Measurements from ENCODE around the gene PDE2A.

Gene PDE2A

DNA sequence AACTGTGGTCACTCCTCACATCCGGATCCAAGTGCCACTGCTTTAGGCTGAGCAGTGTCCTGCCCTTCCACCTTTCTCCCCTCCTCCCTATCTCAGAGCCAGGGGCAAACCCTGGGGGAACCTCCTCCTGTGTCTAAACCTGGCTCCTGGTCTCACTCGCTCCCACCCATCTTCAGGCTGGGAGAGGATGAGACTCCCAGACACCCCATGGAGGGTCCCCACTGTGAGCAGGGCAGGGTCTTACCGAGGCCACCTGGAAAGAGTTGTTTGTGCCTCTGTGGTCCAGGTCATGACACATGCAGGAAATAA is 93.6 kb downstream of the PDE2A start:
- H3K4me3 ChIP-seq (replicated peaks; ENCODE audit: low read depth, low read length) = no peak overlapping the region
- DNase-seq (ENCODE audit: extremely low read depth, insufficient read length) = no peak
- peaks cover 2% of the 10 kb centered on the region for H3K27me3 ChIP-seq (replicated peaks; ENCODE audit: control insufficient read depth, insufficient read depth, low read length)
- no peaks in the 10 kb centered on the region for H3K36me3 ChIP-seq (ENCODE audit: control insufficient read depth, insufficient read depth, low read length)
- TF ChIP-seq, protein P1, sequence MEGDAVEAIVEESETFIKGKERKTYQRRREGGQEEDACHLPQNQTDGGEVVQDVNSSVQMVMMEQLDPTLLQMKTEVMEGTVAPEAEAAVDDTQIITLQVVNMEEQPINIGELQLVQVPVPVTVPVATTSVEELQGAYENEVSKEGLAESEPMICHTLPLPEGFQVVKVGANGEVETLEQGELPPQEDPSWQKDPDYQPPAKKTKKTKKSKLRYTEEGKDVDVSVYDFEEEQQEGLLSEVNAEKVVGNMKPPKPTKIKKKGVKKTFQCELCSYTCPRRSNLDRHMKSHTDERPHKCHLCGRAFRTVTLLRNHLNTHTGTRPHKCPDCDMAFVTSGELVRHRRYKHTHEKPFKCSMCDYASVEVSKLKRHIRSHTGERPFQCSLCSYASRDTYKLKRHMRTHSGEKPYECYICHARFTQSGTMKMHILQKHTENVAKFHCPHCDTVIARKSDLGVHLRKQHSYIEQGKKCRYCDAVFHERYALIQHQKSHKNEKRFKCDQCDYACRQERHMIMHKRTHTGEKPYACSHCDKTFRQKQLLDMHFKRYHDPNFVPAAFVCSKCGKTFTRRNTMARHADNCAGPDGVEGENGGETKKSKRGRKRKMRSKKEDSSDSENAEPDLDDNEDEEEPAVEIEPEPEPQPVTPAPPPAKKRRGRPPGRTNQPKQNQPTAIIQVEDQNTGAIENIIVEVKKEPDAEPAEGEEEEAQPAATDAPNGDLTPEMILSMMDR (IDR thresholded peaks at IDR 0.05; ENCODE audit: insufficient read depth, low read length, poor library complexity, severe bottlenecking) = no peak

DNA sequence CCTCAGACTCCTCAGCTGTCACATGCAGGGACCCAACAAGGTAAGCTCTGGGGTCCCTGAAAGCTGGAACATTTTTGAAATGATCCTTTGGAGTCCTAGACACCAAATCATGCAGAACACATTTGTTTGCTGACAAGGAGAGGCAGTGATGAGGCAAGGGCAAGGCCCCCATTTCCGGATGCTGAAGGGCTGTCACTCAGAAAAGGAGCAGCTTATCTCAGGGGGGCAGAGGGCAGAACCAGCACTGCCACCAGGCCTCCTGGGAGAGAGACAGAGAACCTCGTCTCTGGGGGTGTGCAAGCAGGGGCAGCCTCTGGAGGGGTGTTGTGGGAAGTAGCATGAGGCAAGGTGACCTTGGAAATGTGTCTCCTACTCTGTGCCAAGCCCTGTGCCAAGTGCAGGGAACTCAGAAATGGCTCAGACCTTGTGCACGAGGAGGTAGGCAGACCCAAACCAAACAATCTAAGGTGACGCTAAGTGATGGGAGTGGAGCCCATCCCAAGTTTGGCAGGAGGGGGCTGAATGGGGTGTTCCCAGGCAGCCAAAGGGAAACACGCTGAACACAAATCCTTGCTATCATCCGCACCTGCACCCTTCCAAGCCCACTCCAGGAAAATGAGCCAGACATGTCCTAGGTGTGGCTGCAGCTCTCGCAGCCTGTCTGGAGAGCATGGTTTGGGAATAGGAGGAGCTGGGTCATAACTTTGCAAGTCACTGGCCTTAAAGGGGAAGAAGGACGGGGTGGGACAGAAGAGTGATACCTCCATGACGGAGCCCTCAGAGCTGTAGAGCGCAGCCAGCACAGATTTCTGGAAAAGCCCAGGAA is 94.2 kb downstream of the PDE2A start:
- Histone ChIP-seq H3K4me3 (replicated peaks; ENCODE audit: low read depth, low read length) (no peak overlapping the region), H3K36me3 (ENCODE audit: control insufficient read depth, insufficient read depth, low read length) (no peaks in the 10 kb centered on the region), H3K27me3 (replicated peaks; ENCODE audit: control insufficient read depth, insufficient read depth, low read length) (peaks cover 3% of the 10 kb centered on the region)
- TF ChIP-seq, protein P1 (IDR thresholded peaks at IDR 0.05; ENCODE audit: insufficient read depth, low read length, poor library complexity, severe bottlenecking) = no peak
- no peak for DNase-seq (ENCODE audit: extremely low read depth, insufficient read length)

DNA sequence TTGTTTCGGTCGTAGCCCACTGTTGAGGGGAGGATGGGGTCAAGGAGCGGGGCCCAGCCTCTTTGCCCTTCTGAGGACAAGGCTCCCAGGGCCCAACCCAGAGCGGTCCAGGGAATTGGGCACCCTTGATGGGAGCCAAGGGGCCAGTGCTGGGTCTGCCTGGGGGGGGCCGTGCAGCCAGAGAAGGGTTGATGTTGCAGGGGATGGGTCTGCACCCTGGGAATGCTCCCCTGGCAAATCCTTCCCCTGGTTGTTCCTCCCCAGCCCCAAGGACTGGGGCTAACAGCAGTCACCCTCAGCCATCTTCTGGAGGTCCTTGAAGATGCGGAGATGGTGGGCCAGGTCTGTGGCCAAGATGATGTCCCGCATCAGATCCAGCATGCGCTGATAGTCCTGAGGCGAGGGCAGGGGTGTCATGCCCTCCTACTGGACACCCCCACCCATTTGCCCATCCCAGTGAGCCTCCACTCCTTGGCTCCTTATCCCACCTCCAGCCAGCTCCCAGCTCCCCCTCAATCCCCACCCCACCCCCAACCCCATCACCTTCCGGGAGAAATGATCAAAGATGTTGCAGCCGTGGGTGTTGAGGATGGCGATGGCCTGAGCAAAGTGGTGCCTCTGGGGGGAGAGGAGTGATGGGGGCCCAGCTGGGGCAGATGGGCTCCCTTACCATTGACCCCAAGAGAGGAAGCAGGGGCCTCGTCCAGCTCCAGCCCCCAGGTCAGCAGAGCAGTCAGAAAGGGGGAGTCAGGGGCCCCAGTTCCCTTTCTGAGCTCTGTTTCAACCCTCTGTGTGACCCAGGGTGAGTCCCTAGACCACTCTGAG is 95.0 kb downstream of the PDE2A start:
- no peak for DNase-seq (ENCODE audit: extremely low read depth, insufficient read length)
- TF ChIP-seq, protein P1 (IDR thresholded peaks at IDR 0.05; ENCODE audit: insufficient read depth, low read length, poor library complexity, severe bottlenecking) = no peak
- H3K4me3 ChIP-seq (replicated peaks; ENCODE audit: low read depth, low read length) = no peak overlapping the region
- H3K36me3 ChIP-seq (ENCODE audit: control insufficient read depth, insufficient read depth, low read length) = no peaks in the 10 kb centered on the region
- peaks cover 1% of the 10 kb centered on the region; the same call in 1 of the 2 replicates for H3K27me3 ChIP-seq (replicated peaks; ENCODE audit: control insufficient read depth, insufficient read depth, low read length)

DNA sequence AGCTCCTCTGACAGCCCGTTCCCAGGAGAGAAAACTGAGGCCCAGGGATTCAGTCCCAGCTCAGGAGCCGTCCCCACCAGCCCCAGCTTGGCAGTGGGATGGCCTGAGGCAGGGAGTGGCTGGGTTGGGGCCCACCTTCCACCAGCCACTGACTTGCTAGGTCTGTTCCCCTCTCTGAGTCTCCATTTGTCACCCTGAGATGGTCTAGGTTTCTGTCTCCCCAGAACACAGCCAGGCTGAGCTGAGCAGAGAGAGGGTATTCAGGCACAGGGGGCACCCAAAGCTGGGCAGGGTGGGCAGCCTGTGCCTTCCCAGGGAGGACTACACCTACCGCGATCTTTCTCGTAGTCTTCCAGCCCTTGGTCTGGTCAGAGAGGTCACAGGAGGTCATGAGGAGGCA is 95.7 kb downstream of the PDE2A start:
- TF ChIP-seq, protein P1 (IDR thresholded peaks at IDR 0.05; ENCODE audit: insufficient read depth, low read length, poor library complexity, severe bottlenecking) = no peak
- H3K36me3 ChIP-seq (ENCODE audit: control insufficient read depth, insufficient read depth, low read length) = no peaks in the 10 kb centered on the region
- peaks cover 1% of the 10 kb centered on the region; the same call in 1 of the 2 replicates for H3K27me3 ChIP-seq (replicated peaks; ENCODE audit: control insufficient read depth, insufficient read depth, low read length)
- H3K4me3 ChIP-seq (replicated peaks; ENCODE audit: low read depth, low read length) = no peak overlapping the region
- DNase-seq (ENCODE audit: extremely low read depth, insufficient read length) = no peak

DNA sequence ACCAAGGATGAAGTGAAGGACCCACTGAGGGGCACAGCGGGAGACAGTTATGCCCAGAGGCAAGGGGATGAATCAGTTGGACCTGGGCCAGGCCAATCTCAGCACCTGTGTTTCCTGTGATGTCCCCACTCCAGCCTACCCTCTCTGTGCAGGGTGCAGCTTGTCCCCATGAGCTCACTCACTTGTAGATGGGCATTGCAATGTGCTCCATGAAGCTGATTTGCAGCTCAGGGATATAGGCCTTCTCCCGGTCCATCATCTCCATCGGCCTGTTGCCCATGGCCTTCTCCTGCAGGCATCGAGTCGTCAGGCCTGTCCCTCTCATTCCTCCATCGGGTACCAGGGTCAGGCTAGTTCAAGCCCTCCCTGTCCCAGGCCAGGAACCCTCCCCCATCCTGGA is 96.2 kb downstream of the PDE2A start:
- Histone ChIP-seq H3K4me3 (replicated peaks; ENCODE audit: low read depth, low read length) (no peak overlapping the region), H3K27me3 (replicated peaks; ENCODE audit: control insufficient read depth, insufficient read depth, low read length) (peaks cover 1% of the 10 kb centered on the region; the same call in 1 of the 2 replicates), H3K36me3 (ENCODE audit: control insufficient read depth, insufficient read depth, low read length) (no peaks in the 10 kb centered on the region)
- TF ChIP-seq, protein P1 (IDR thresholded peaks at IDR 0.05; ENCODE audit: insufficient read depth, low read length, poor library complexity, severe bottlenecking) = no peak
- DNase-seq (ENCODE audit: extremely low read depth, insufficient read length) = no peak
